GM12878 (cell line): Measurements from ENCODE around the gene CXCL14. TPM values are rescaled to one million over a fixed set of nuclear protein-coding genes. Genes with fewer than 3 reads are reported as not detected.

Source experiments
- ATAC-seq: fragments of 200-7000 bp; cut with Tn5 transposase; 3 replicates; pipeline ENCODE4 v1.9.1; 2020; ENCODE audit warnings: mild to moderate bottlenecking, moderate library complexity
- BruUV-seq: library from RNA; stranded (reverse); fragments of 400-500 nt; replicated peaks from 2 replicates; lab custom pipeline; 2021; lab: Mats Ljungman, UMichigan
- CTCF ChIA-PET: fragments of 300-600 bp; sonication (Branson Sonifier 250); formaldehyde crosslinking; extraction: SDS; loops from one replicate; lab custom pipeline; 2021; ENCODE audit warnings: inconsistent platforms; lab: Yijun Ruan, JAX
- POLR2A ChIA-PET: fragments of 350-600 bp; formaldehyde crosslinking; extraction: SDS; loops from one replicate; lab custom pipeline; 2021; ENCODE audit warnings: inconsistent platforms; lab: Charles Lee
- RAD21 ChIA-PET: fragments of 300-600 bp; sonication (Branson Sonifier 250); formaldehyde crosslinking; loops from one replicate; lab custom pipeline; 2023; ENCODE audit warnings: antibody characterized with exemption; ENCODE audit not compliant: unreplicated experiment; lab: Charles Lee
- SMC1A ChIA-PET: fragments of 300-600 bp; sonication (Branson Sonifier 250); formaldehyde crosslinking; loops from one replicate; lab custom pipeline; 2023; ENCODE audit not compliant: unreplicated experiment, uncharacterized antibody; lab: Charles Lee
- DNase-seq: peaks from one replicate; pipeline ENCODE4 v3.0.0-alpha.2; 2011; ENCODE audit warnings: low read depth, low spot score
- FAIRE-seq: peaks from 3 replicates; lab custom pipeline; 2011; peaks lifted over from hg19 to GRCh38; lab: Jason Lieb, UNC
- H2AFZ ChIP-seq: 2 replicates; pipeline ENCODE4 v1.6.0; 2011; ENCODE audit warnings: low read depth, low read length, control low read depth; ENCODE audit not compliant: control insufficient read depth
- H3K27ac ChIP-seq: 2 replicates; pipeline ENCODE4 v1.5.1; 2011; ENCODE audit warnings: control low read depth; ENCODE audit not compliant: control insufficient read depth, insufficient read depth
- H3K27me3 ChIP-seq, 2 experiments: replicated peaks in 1 of 2; 2 replicates each; pipeline versions ENCODE4 v1.6.0 to v1.6.1; 2011; ENCODE audit warnings: low read length in 1 of 2; ENCODE audit not compliant: control insufficient read depth in 2 of 2, insufficient read depth in 2 of 2
- H3K36me3 ChIP-seq, 2 experiments: 2 replicates each; pipeline ENCODE4 v1.5.1; 2011; ENCODE audit warnings: low read length in 1 of 2; ENCODE audit not compliant: control insufficient read depth in 2 of 2, insufficient read depth in 2 of 2
- H3K4me1 ChIP-seq: 2 replicates; pipeline ENCODE4 v1.6.1; 2011; ENCODE audit warnings: mild to moderate bottlenecking, low read length, moderate library complexity, mixed read lengths; ENCODE audit not compliant: control insufficient read depth, insufficient read depth
- H3K4me2 ChIP-seq: 2 replicates; pipeline ENCODE4 v1.6.0; 2011; ENCODE audit warnings: control low read depth; ENCODE audit not compliant: control insufficient read depth, insufficient read depth
- H3K4me3 ChIP-seq: fragments of 200-600 bp; sonication (generic); 2 replicates; pipeline ENCODE4 v1.5.1; 2016
- H3K79me2 ChIP-seq: 2 replicates; pipeline ENCODE4 v1.6.0; 2011; ENCODE audit warnings: low read length; ENCODE audit not compliant: control insufficient read depth, insufficient read depth
- H3K9ac ChIP-seq: 2 replicates; pipeline ENCODE4 v1.8.0; 2011; ENCODE audit warnings: low read length, control low read depth, mixed read lengths; ENCODE audit not compliant: control insufficient read depth, insufficient read depth
- H3K9me3 ChIP-seq: replicated peaks from 3 replicates; pipeline ENCODE4 v1.5.1; 2011; ENCODE audit warnings: mild to moderate bottlenecking, low read length; ENCODE audit not compliant: control insufficient read depth, insufficient read depth
- H4K20me1 ChIP-seq: 2 replicates; pipeline ENCODE4 v1.6.0; 2011; ENCODE audit not compliant: control insufficient read depth, insufficient read depth
- BCL3 ChIP-seq: IDR thresholded peaks from 2 replicates; pipeline ENCODE4 v1.6.1; 2011; ENCODE audit warnings: borderline replicate concordance, low read depth, mild to moderate bottlenecking, moderate library complexity, low read length; ENCODE audit not compliant: insufficient read depth, poor library complexity, severe bottlenecking
- CREB1 ChIP-seq: IDR thresholded peaks from 2 replicates; pipeline ENCODE4 v1.6.1; 2012; ENCODE audit warnings: low read depth, mild to moderate bottlenecking, inconsistent platforms
- NKRF ChIP-seq: fragments of 450-650 bp; conservative IDR thresholded peaks from 2 replicates; pipeline ENCODE4 v1.6.1; 2017; ENCODE audit warnings: mild to moderate bottlenecking, moderate library complexity
- NRF1 ChIP-seq: conservative IDR thresholded peaks from 2 replicates; pipeline ENCODE4 v1.6.1; 2011; ENCODE audit warnings: mild to moderate bottlenecking, low read depth, low read length, improper control_type of control experiment
- PAX5 ChIP-seq: IDR thresholded peaks from 2 replicates; pipeline ENCODE4 v1.6.1; 2011; ENCODE audit warnings: low read depth, low read length, borderline replicate concordance
- SIN3A ChIP-seq: IDR thresholded peaks from 2 replicates; pipeline ENCODE4 v1.6.1; 2012; ENCODE audit warnings: low read depth, low read length, improper control_type of control experiment
- SKIL ChIP-seq: fragments of 450-650 bp; IDR thresholded peaks from 2 replicates; pipeline ENCODE4 v1.6.1; 2017; ENCODE audit warnings: mild to moderate bottlenecking, low read depth, inconsistent platforms; ENCODE audit not compliant: poor library complexity, severe bottlenecking
- SMAD1 ChIP-seq: fragments of 450-650 bp; IDR thresholded peaks from 2 replicates; pipeline ENCODE4 v1.6.1; 2018; ENCODE audit warnings: mild to moderate bottlenecking, low read depth; ENCODE audit not compliant: partially characterized antibody
- SUPT20H ChIP-seq: IDR thresholded peaks from 2 replicates; pipeline ENCODE4 v1.6.1; 2011; ENCODE audit warnings: low read depth, mild to moderate bottlenecking, low read length, moderate library complexity, borderline replicate concordance; ENCODE audit not compliant: control insufficient read depth
- TCF12 ChIP-seq: IDR thresholded peaks from 2 replicates; pipeline ENCODE4 v1.6.1; 2011; ENCODE audit warnings: low read depth, mild to moderate bottlenecking, low read length
- ZNF207 ChIP-seq: fragments of 450-650 bp; IDR thresholded peaks from 2 replicates; pipeline ENCODE4 v1.6.1; 2014; ENCODE audit warnings: antibody characterized with exemption, mild to moderate bottlenecking, borderline replicate concordance
- WGBS: methylation state at CpG from one replicate; pipeline ENCODE4 v1.1.6; 2016; ENCODE audit warnings: low lambda C conversion rate; ENCODE audit not compliant: insufficient replicate concordance, insufficient coverage; ENCODE audit errors: missing lambda C conversion rate; 5-methylcytosine and 5-hydroxymethylcytosine counted together
- in situ Hi-C: fragments of 300-500 bp; cut with MboI; formaldehyde crosslinking; loops from 9 replicates; pipeline ENCODE4 v1.14.3; 2018; ENCODE audit warnings: mixed read lengths
- intact Hi-C: fragments of 100-400 bp; cut with micrococcal nuclease; formaldehyde crosslinking; loops from one replicate; pipeline ENCODE4 v1.14.2; 2022; ENCODE audit not compliant: unreplicated experiment
- polyA plus RNA-seq, 11 experiments: library from polyadenylated mRNA; depleted of rRNA in 4 of 11; unstranded in 6 of 11; stranded (reverse) in 5 of 11; fragments of >200 nt; fragmentation: Nextera tagmentation in 4 of 11; fragmentation: Illumina TruSeq in 1 of 11; extraction: Ambion mirVana in 4 of 11; extraction: Trizol in 1 of 11; gene quantifications; 1 replicate in 1 of 11; 2 replicates in 10 of 11; pipeline versions ENCODE4 v1.2.1 to v1.2.3, GENCODE V29; 2011 to 2016; ENCODE audit warnings: inconsistent platforms in 2 of 11, missing spikeins in 2 of 11, low read depth in 1 of 11
- total RNA-seq, 4 experiments: library from RNA; depleted of rRNA in 3 of 4; stranded (reverse); fragments of >200 nt in 3 of 4; fragmentation: Illumina TruSeq in 1 of 4; extraction: Trizol in 1 of 4; gene quantifications; 2 replicates each; pipeline versions ENCODE4 v1.2.1 to v1.2.3, GENCODE V29; 2013 to 2021
- TF ChIP-seq, protein P1 (sequence below): fragments of 450-650 bp; IDR thresholded peaks from 2 replicates; pipeline ENCODE4 v1.6.1; 2016; ENCODE audit warnings: mild to moderate bottlenecking
- TF ChIP-seq, protein P2 (sequence below): fragments of 450-650 bp; IDR thresholded peaks from 2 replicates; pipeline ENCODE4 v1.6.1; 2017; ENCODE audit warnings: mild to moderate bottlenecking, moderate library complexity

Gene CXCL14
- total and polyA plus RNA-seq, 10 of the 15 experiments (the other 5 are each of a cell fraction or from before 2014, with no cell fraction given) = 0.05 TPM; not detected in 9

DNA sequence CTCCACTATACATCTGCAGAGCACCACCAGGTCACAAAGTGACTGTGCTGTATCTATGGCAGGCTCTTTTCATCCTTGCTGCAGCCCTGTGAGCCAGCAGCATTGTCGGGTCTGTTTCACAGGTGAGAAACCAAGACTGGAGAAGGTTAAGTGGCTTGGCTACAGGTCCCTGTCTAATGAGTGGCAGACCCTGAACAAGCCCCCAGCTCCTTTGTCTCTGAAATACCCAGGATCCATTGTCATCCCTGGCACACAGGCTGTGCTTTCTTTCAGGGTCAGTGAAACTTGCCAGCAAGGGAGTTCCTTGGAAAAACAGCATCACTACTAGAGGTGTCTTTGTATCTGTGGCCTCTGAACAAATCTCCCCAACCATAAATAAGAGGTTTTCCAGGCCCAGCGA lies 27.6 kb upstream of the CXCL14 start:
- POLR2A ChIA-PET = no interaction called here
- in situ Hi-C loops = no loop called here
- no peaks in the 10 kb centered on the region for H3K36me3 ChIP-seq
- FAIRE-seq = no peak
- no TSS peak for BruUV-seq
- no peak overlapping the region for H2AFZ ChIP-seq
- no peak for ATAC-seq
- intact Hi-C loops = no loop called here
- RAD21 ChIA-PET = no interaction called here
- no peak overlapping the region for H3K27ac ChIP-seq
- no peaks in the 10 kb centered on the region for H4K20me1 ChIP-seq
- no peak overlapping the region for H3K4me3 ChIP-seq
- H3K9ac ChIP-seq = no peak overlapping the region
- no peak for DNase-seq
- H3K4me1 ChIP-seq = no peaks in the 10 kb centered on the region
- no peaks in the 10 kb centered on the region for H3K9me3 ChIP-seq
- H3K4me2 ChIP-seq = no peak overlapping the region
- H3K27me3 ChIP-seq = no peaks in the 10 kb centered on the region
- WGBS = 31% methylated on average over 2 of the region's 2 CpGs
- no peaks in the 10 kb centered on the region for H3K79me2 ChIP-seq
- CTCF ChIA-PET = no interaction called here
- SMC1A ChIA-PET = no interaction called here
- TF ChIP-seq CREB1 (no peak), SMAD1 (no peak), TCF12 (no peak), SIN3A (no peak), NKRF (no peak), ZNF207 (no peak), SUPT20H (no peak), BCL3 (no peak), SKIL (no peak), PAX5 (no peak), NRF1 (no peak)
- TF ChIP-seq, protein P1, sequence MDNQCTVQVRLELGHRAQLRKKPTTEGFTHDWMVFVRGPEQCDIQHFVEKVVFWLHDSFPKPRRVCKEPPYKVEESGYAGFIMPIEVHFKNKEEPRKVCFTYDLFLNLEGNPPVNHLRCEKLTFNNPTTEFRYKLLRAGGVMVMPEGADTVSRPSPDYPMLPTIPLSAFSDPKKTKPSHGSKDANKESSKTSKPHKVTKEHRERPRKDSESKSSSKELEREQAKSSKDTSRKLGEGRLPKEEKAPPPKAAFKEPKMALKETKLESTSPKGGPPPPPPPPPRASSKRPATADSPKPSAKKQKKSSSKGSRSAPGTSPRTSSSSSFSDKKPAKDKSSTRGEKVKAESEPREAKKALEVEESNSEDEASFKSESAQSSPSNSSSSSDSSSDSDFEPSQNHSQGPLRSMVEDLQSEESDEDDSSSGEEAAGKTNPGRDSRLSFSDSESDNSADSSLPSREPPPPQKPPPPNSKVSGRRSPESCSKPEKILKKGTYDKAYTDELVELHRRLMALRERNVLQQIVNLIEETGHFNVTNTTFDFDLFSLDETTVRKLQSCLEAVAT = no peak
- TF ChIP-seq, protein P2, sequence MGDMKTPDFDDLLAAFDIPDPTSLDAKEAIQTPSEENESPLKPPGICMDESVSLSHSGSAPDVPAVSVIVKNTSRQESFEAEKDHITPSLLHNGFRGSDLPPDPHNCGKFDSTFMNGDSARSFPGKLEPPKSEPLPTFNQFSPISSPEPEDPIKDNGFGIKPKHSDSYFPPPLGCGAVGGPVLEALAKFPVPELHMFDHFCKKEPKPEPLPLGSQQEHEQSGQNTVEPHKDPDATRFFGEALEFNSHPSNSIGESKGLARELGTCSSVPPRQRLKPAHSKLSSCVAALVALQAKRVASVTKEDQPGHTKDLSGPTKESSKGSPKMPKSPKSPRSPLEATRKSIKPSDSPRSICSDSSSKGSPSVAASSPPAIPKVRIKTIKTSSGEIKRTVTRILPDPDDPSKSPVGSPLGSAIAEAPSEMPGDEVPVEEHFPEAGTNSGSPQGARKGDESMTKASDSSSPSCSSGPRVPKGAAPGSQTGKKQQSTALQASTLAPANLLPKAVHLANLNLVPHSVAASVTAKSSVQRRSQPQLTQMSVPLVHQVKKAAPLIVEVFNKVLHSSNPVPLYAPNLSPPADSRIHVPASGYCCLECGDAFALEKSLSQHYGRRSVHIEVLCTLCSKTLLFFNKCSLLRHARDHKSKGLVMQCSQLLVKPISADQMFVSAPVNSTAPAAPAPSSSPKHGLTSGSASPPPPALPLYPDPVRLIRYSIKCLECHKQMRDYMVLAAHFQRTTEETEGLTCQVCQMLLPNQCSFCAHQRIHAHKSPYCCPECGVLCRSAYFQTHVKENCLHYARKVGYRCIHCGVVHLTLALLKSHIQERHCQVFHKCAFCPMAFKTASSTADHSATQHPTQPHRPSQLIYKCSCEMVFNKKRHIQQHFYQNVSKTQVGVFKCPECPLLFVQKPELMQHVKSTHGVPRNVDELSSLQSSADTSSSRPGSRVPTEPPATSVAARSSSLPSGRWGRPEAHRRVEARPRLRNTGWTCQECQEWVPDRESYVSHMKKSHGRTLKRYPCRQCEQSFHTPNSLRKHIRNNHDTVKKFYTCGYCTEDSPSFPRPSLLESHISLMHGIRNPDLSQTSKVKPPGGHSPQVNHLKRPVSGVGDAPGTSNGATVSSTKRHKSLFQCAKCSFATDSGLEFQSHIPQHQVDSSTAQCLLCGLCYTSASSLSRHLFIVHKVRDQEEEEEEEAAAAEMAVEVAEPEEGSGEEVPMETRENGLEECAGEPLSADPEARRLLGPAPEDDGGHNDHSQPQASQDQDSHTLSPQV = no peak
